SU-DHL-6 (cell line): ENCODE data around the gene PHACTR3.

ENCODE experiments used
- H2AFZ ChIP-seq: fragments of 200-600 bp; sonication (generic); 2 replicates; pipeline ENCODE4 v1.6.1; 2014; ENCODE audit warnings: low read depth, mild to moderate bottlenecking, moderate library complexity, mixed read lengths, antibody characterized with exemption, low read length; ENCODE audit not compliant: severe bottlenecking
- H3F3A ChIP-seq: fragments of 200-600 bp; shearing (Covaris generic); 2 replicates; pipeline ENCODE4 v1.6.0; 2016; ENCODE audit warnings: antibody characterized with exemption, mild to moderate bottlenecking; ENCODE audit not compliant: insufficient read depth
- H3K27ac ChIP-seq: fragments of 200-600 bp; sonication (generic); 2 replicates; pipeline ENCODE4 v1.5.1; 2016; ENCODE audit warnings: low read depth, mild to moderate bottlenecking, low read length, moderate library complexity, mixed read lengths
- H3K27me3 ChIP-seq: fragments of 200-600 bp; sonication (generic), shearing (Covaris generic); 2 replicates; pipeline ENCODE4 v1.6.0; 2014; ENCODE audit warnings: mild to moderate bottlenecking, low read length
- H3K36me3 ChIP-seq: fragments of 200-600 bp; sonication (generic); 2 replicates; pipeline ENCODE4 v1.6.1; 2014; ENCODE audit warnings: mild to moderate bottlenecking, low read length, mixed read lengths
- H3K4me2 ChIP-seq: fragments of 300-600, 200-600 bp; shearing (Covaris generic), sonication (generic); 2 replicates; pipeline ENCODE4 v1.6.0; 2014; ENCODE audit warnings: low read length, low read depth, mild to moderate bottlenecking; ENCODE audit not compliant: poor library complexity, severe bottlenecking
- H3K4me3 ChIP-seq: fragments of 200-600 bp; sonication (generic); 2 replicates; pipeline ENCODE4 v1.5.1; 2014; ENCODE audit warnings: antibody characterized with exemption, low read length, mild to moderate bottlenecking, mixed read lengths; ENCODE audit not compliant: insufficient read depth, poor library complexity, severe bottlenecking
- H3K79me2 ChIP-seq: fragments of 200-600 bp; sonication (generic); 2 replicates; pipeline ENCODE4 v1.6.1; 2014; ENCODE audit warnings: mild to moderate bottlenecking, low read length, moderate library complexity; ENCODE audit not compliant: insufficient read depth
- H3K9ac ChIP-seq: fragments of 200-600 bp; sonication (generic); 2 replicates; pipeline ENCODE4 v1.7.0; 2014; ENCODE audit warnings: mild to moderate bottlenecking, low read length
- H3K9me2 ChIP-seq: fragments of 200-600 bp; sonication (generic); replicated peaks from 2 replicates; pipeline ENCODE4 v1.6.1; 2014; ENCODE audit warnings: low read length; ENCODE audit not compliant: insufficient read depth
- H3K9me3 ChIP-seq: fragments of 200-600 bp; sonication (generic); 2 replicates; pipeline ENCODE4 v1.6.1; 2014; ENCODE audit warnings: low read length, mixed read lengths; ENCODE audit not compliant: insufficient read depth
- H4K20me1 ChIP-seq: fragments of 200-600 bp; sonication (generic); 2 replicates; pipeline ENCODE4 v1.6.1; 2014; ENCODE audit warnings: low read depth, mild to moderate bottlenecking, antibody characterized with exemption, low read length, moderate library complexity, mixed read lengths
- CTCF ChIP-seq: fragments of 200-600 bp; sonication (generic); IDR thresholded peaks from one replicate; pipeline ENCODE4 v1.5.1; 2017; ENCODE audit warnings: antibody characterized with exemption, mild to moderate bottlenecking, low read length, moderate library complexity; ENCODE audit not compliant: insufficient read depth, poor library complexity, severe bottlenecking
- EZH2phosphoT487 ChIP-seq: fragments of 200-600 bp; sonication (generic), shearing (Covaris generic); conservative IDR thresholded peaks from 2 replicates; pipeline ENCODE4 v1.6.1; 2018; ENCODE audit warnings: mild to moderate bottlenecking, antibody characterized with exemption, low read length, moderate library complexity, mixed read lengths

Gene PHACTR3

DNA sequence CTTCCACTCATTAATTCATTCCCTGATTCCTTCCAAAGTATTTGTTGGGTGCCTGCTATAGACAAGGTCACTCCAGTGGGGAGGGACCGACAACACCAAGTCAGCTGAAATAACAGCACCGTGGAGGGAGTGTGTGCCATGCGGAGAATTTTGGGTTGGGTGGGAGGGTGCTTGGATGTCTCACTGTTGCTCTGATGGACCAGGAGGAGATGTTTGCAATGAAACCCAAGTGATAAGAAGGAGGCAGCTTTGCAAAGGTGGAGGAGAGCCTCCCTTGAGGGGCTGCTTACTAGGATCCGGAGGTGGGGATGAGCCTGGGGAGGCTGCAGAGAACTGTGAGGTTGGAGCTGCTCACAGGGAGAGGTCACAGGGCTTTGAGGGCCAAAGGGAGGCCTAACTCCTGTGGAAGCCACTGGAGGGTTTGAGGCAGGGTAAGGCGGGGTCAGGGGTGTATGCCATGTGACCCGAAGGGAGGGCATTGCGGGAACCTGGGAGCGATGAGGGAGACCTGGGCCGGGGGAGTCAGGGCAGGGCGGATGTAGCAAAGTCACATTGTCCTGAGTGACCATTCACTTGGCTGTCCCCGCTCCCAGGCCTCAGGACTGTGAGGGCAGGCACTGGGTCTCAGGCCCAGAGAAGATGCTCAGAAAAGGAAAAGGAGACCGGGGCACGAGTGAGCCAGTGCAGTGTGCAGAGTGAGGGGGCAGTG is 124.5 kb downstream of the PHACTR3 start:
- no peaks in the 10 kb centered on the region for H3K79me2 ChIP-seq
- H3F3A ChIP-seq: no peaks in the 10 kb centered on the region
- H3K27ac ChIP-seq: no peak overlapping the region
- no peaks in the 10 kb centered on the region for H3K36me3 ChIP-seq
- no peaks in the 10 kb centered on the region for H3K9me3 ChIP-seq
- H3K9me2 ChIP-seq: no peaks in the 10 kb centered on the region
- H3K27me3 ChIP-seq: no peaks in the 10 kb centered on the region
- H3K4me3 ChIP-seq: no peak overlapping the region
- no peak overlapping the region for H2AFZ ChIP-seq
- no peak for TF ChIP-seq EZH2phosphoT487
- H4K20me1 ChIP-seq: no peaks in the 10 kb centered on the region
- H3K4me2 ChIP-seq: no peak overlapping the region
- H3K9ac ChIP-seq: no peak overlapping the region

DNA sequence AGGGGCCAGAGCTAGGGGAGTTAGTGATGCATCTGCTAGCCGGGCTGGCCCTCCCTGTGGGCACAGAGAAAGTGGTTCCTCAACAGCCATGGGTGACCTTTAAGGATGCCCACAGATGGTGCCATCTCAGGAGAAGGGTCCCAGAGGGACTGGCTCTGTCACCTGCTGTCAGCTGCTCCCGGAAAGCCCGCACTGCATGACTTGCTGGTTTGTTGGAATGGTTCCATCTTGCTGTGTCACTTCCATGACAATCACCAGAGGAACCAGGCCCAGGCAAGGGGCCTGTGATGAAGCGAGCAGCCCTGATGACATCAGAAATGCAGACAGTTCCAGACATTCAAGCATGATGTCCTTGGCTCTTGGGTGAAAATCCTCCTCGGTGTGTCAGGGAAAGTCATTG is 125.2 kb downstream of the PHACTR3 start:
- TF ChIP-seq EZH2phosphoT487: no peak
- no peak for TF ChIP-seq CTCF
- Histone ChIP-seq H3K27ac (no peak overlapping the region), H2AFZ (no peak overlapping the region), H3K9me2 (no peaks in the 10 kb centered on the region), H3F3A (no peaks in the 10 kb centered on the region), H3K27me3 (no peaks in the 10 kb centered on the region), H3K4me2 (no peak overlapping the region), H3K79me2 (no peaks in the 10 kb centered on the region), H3K36me3 (no peaks in the 10 kb centered on the region), H3K4me3 (no peak overlapping the region), H4K20me1 (no peaks in the 10 kb centered on the region), H3K9ac (no peak overlapping the region), H3K9me3 (no peaks in the 10 kb centered on the region)

DNA sequence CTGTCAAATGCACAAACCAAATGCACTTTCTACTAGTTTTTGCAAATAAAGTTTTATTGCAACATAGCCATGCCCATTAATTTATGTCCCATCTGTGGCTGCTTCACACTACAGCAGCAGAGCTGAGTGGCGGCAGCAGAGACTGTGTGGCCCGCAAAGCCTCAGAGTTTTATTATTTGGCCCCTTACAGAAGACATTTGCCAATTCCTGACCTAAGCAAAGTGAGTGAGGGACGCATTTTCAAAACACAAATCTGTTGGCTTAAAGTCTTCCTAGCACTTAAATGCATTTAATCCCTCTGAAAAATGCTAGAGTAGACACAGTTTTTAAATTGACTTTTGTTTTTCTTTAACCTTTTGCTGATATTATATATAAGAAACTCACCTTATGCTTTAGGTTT is 126.4 kb downstream of the PHACTR3 start:
- no peaks in the 10 kb centered on the region for H3K27me3 ChIP-seq
- H3K9me3 ChIP-seq: no peaks in the 10 kb centered on the region
- H4K20me1 ChIP-seq: no peaks in the 10 kb centered on the region
- no peaks in the 10 kb centered on the region for H3K36me3 ChIP-seq
- H3F3A ChIP-seq: no peaks in the 10 kb centered on the region
- H3K4me2 ChIP-seq: no peak overlapping the region
- no peaks in the 10 kb centered on the region for H3K79me2 ChIP-seq
- TF ChIP-seq CTCF (no peak), EZH2phosphoT487 (no peak)
- no peak overlapping the region for H3K27ac ChIP-seq
- no peak overlapping the region for H3K9ac ChIP-seq
- no peak overlapping the region for H2AFZ ChIP-seq
- no peaks in the 10 kb centered on the region for H3K9me2 ChIP-seq
- no peak overlapping the region for H3K4me3 ChIP-seq

- H3F3A ChIP-seq: no peaks in the 10 kb centered on the region
- no peak overlapping the region for H3K4me3 ChIP-seq
- no peaks in the 10 kb centered on the region for H3K9me3 ChIP-seq
- no peak overlapping the region for H3K27ac ChIP-seq
- no peaks in the 10 kb centered on the region for H3K79me2 ChIP-seq
- H3K27me3 ChIP-seq: no peaks in the 10 kb centered on the region
- H4K20me1 ChIP-seq: no peaks in the 10 kb centered on the region
- no peak overlapping the region for H3K9ac ChIP-seq
- no peak overlapping the region for H3K4me2 ChIP-seq
- H3K9me2 ChIP-seq: no peaks in the 10 kb centered on the region
- H3K36me3 ChIP-seq: no peaks in the 10 kb centered on the region
- no peak overlapping the region for H2AFZ ChIP-seq
- TF ChIP-seq CTCF (no peak), EZH2phosphoT487 (no peak)
Observed at GRCh38 chr20:59731376-59731775, 127.0 kb downstream of the PHACTR3 start.
